H9 (cell line): Measurements from ENCODE around the gene ST8SIA5. TPM values are rescaled to one million over a fixed set of nuclear protein-coding genes. Genes with fewer than 3 reads are reported as not detected.

Experiments
- DNase-seq: peaks from one replicate; pipeline ENCODE4 v3.0.0-alpha.2; 2017
- H2AFZ ChIP-seq: one replicate; pipeline ENCODE4 v1.6.1; 2013; ENCODE audit warnings: mild to moderate bottlenecking, low read length, control low read depth, moderate library complexity
- H2AK5ac ChIP-seq: 2 replicates; pipeline ENCODE4 v1.6.1; 2013; ENCODE audit warnings: low read length, control low read depth, mixed read lengths; ENCODE audit not compliant: insufficient read length
- H2BK120ac ChIP-seq: one replicate; pipeline ENCODE4 v1.6.1; 2013; ENCODE audit warnings: low read depth, mild to moderate bottlenecking, low read length, control low read depth, inconsistent platforms; ENCODE audit not compliant: poor library complexity, severe bottlenecking
- H2BK12ac ChIP-seq: 2 replicates; pipeline ENCODE4 v1.6.1; 2013; ENCODE audit warnings: low read length, control low read depth, mixed read lengths, low read depth; ENCODE audit not compliant: insufficient read length
- H2BK15ac ChIP-seq: 2 replicates; pipeline ENCODE4 v1.6.1; 2013; ENCODE audit warnings: low read depth, low read length, control low read depth
- H2BK20ac ChIP-seq: one replicate; pipeline ENCODE4 v1.6.1; 2013; ENCODE audit warnings: low read depth, mild to moderate bottlenecking, low read length, control low read depth, inconsistent platforms; ENCODE audit not compliant: poor library complexity, severe bottlenecking
- H2BK5ac ChIP-seq: 2 replicates; pipeline ENCODE4 v1.6.1; 2013; ENCODE audit warnings: low read length, control low read depth, mixed read lengths; ENCODE audit not compliant: insufficient read length
- H3K14ac ChIP-seq: 2 replicates; pipeline ENCODE4 v1.6.1; 2013; ENCODE audit warnings: low read length, control low read depth; ENCODE audit not compliant: insufficient read depth
- H3K18ac ChIP-seq: 2 replicates; pipeline ENCODE4 v1.6.1; 2013; ENCODE audit warnings: low read depth, mild to moderate bottlenecking, mixed read lengths, low read length, control low read depth; ENCODE audit not compliant: insufficient read length
- H3K23ac ChIP-seq: 2 replicates; pipeline ENCODE4 v1.6.1; 2013; ENCODE audit warnings: low read length, control low read depth, mixed read lengths, low read depth; ENCODE audit not compliant: insufficient read length
- H3K23me2 ChIP-seq: 2 replicates; pipeline ENCODE4 v1.6.1; 2013; ENCODE audit warnings: low read depth, mild to moderate bottlenecking, mixed read lengths, low read length, control low read depth; ENCODE audit not compliant: insufficient read length, poor library complexity, severe bottlenecking
- H3K27ac ChIP-seq: 2 replicates; pipeline ENCODE4 v1.5.1; 2013; ENCODE audit warnings: low read length, control low read depth, mixed read lengths, low read depth; ENCODE audit not compliant: insufficient read length
- H3K27me3 ChIP-seq: 2 replicates; pipeline ENCODE4 v1.6.1; 2013; ENCODE audit warnings: low read length, control low read depth, inconsistent platforms; ENCODE audit not compliant: insufficient read depth
- H3K4ac ChIP-seq: 2 replicates; pipeline ENCODE4 v1.6.1; 2013; ENCODE audit warnings: low read depth, mild to moderate bottlenecking, control low read depth, inconsistent platforms, low read length, moderate library complexity
- H3K4me1 ChIP-seq: 2 replicates; pipeline ENCODE4 v1.6.1; 2013; ENCODE audit warnings: low read length, control low read depth, inconsistent platforms; ENCODE audit not compliant: insufficient read depth
- H3K4me2 ChIP-seq: 2 replicates; pipeline ENCODE4 v1.6.1; 2013; ENCODE audit warnings: low read length, control low read depth, mixed read lengths; ENCODE audit not compliant: insufficient read length, insufficient read depth
- H3K56ac ChIP-seq: 2 replicates; pipeline ENCODE4 v1.6.1; 2013; ENCODE audit warnings: low read depth, mild to moderate bottlenecking, mixed read lengths, low read length, control low read depth; ENCODE audit not compliant: insufficient read length
- H3K79me1 ChIP-seq: 2 replicates; pipeline ENCODE4 v1.6.1; 2013; ENCODE audit warnings: low read depth, mild to moderate bottlenecking, moderate library complexity, low read length, control low read depth, inconsistent platforms; ENCODE audit not compliant: insufficient read depth, poor library complexity, severe bottlenecking
- H3K79me2 ChIP-seq: 2 replicates; pipeline ENCODE4 v1.6.1; 2013; ENCODE audit warnings: low read length, control low read depth, inconsistent platforms; ENCODE audit not compliant: insufficient read depth
- H3K9ac ChIP-seq: 2 replicates; pipeline ENCODE4 v1.6.1; 2013; ENCODE audit warnings: low read length, control low read depth, mixed read lengths; ENCODE audit not compliant: insufficient read length; ENCODE audit errors: extremely low read depth
- H3K9me3 ChIP-seq: one replicate; pipeline ENCODE4 v1.6.1; 2013; ENCODE audit warnings: low read depth, low read length, inconsistent platforms; ENCODE audit not compliant: control insufficient read depth
- H3T11ph ChIP-seq: one replicate; pipeline ENCODE4 v1.6.1; 2013; ENCODE audit warnings: mild to moderate bottlenecking, low read length, control low read depth, inconsistent platforms
- H4K20me1 ChIP-seq: one replicate; pipeline ENCODE4 v1.6.1; 2013; ENCODE audit not compliant: control insufficient read depth, insufficient read length, insufficient read depth
- H4K5ac ChIP-seq: 2 replicates; pipeline ENCODE4 v1.6.1; 2013; ENCODE audit warnings: low read depth, mild to moderate bottlenecking, mixed read lengths, low read length, control low read depth; ENCODE audit not compliant: insufficient read length
- H4K8ac ChIP-seq: replicated peaks from 2 replicates; pipeline ENCODE4 v1.6.1; 2013; ENCODE audit warnings: low read length, control low read depth, mixed read lengths, low read depth; ENCODE audit not compliant: insufficient read length
- H4K91ac ChIP-seq: 2 replicates; pipeline ENCODE4 v1.6.1; 2013; ENCODE audit warnings: low read depth, mild to moderate bottlenecking, moderate library complexity, mixed read lengths, low read length, control low read depth; ENCODE audit not compliant: insufficient read length
- H3K27ac Mint-ChIP-seq, 3 experiments: 2 replicates in 2 of 3; 3 replicates in 1 of 3; pipeline ENCODE4 v1.8.0; 2020 to 2021; ENCODE audit warnings: mixed read lengths in 3 of 3, mild to moderate bottlenecking in 1 of 3, moderate library complexity in 1 of 3
- H3K27me3 Mint-ChIP-seq: 2 replicates; pipeline ENCODE4 v1.8.0; 2021; ENCODE audit warnings: low read depth, mild to moderate bottlenecking, moderate library complexity, mixed read lengths
- H3K36me3 Mint-ChIP-seq, 3 experiments: 2 replicates in 2 of 3; 3 replicates in 1 of 3; pipeline ENCODE4 v1.8.0; 2020 to 2021; ENCODE audit warnings: low read depth in 3 of 3, mixed read lengths in 3 of 3; ENCODE audit not compliant: insufficient read depth in 1 of 3
- H3K4me1 Mint-ChIP-seq, 2 experiments: 2 replicates each; pipeline ENCODE4 v1.8.0; 2020; ENCODE audit warnings: mixed read lengths in 2 of 2
- H3K4me3 Mint-ChIP-seq, 2 experiments: 2 replicates in 1 of 2; 3 replicates in 1 of 2; pipeline ENCODE4 v1.8.0; 2020 to 2021; ENCODE audit warnings: mild to moderate bottlenecking in 2 of 2, mixed read lengths in 2 of 2, moderate library complexity in 1 of 2
- H3K9me3 Mint-ChIP-seq, 2 experiments: 2 replicates in 1 of 2; 3 replicates in 1 of 2; pipeline ENCODE4 v1.8.0; 2020; ENCODE audit warnings: mild to moderate bottlenecking in 2 of 2, mixed read lengths in 2 of 2, moderate library complexity in 1 of 2
- CTCF ChIP-seq: fragments of 200-600 bp; sonication (generic); conservative IDR thresholded peaks from 3 replicates; pipeline ENCODE4 v1.8.0; 2021; ENCODE audit warnings: antibody characterized with exemption, mild to moderate bottlenecking
- whole genome bisulfite sequencing: extraction: QIAGEN DNeasy Blood & Tissue Kit; methylation state at CpG from one replicate; pipeline ENCODE4 v1.1.7; 2013; ENCODE audit warnings: missing lambda C conversion rate, low lambda C conversion rate, mixed read lengths; ENCODE audit not compliant: insufficient read length; ENCODE audit errors: extremely low coverage; 5-methylcytosine and 5-hydroxymethylcytosine counted together
- total RNA-seq: library from RNA; stranded (reverse); gene quantifications from 2 replicates; pipeline ENCODE4 v1.2.1, GENCODE V29; 2021

The ST8SIA5 gene
- total RNA-seq, 1 experiment from 2014 or later: 0.63 TPM

GRCh38 chr18:46761059-46761769 is 4.4 kb upstream of the ST8SIA5 start:
- no peak overlapping the region for H3K4ac ChIP-seq

More at GRCh38 chr18:46761059-46761769, 4.4 kb upstream of the ST8SIA5 start:
- Histone ChIP-seq H2BK15ac (no peak overlapping the region), H3K4me2 (no peak overlapping the region), H3K9me3 (no peaks in the 10 kb centered on the region), H3K79me2 (no peaks in the 10 kb centered on the region), H4K5ac (no peak overlapping the region), H3T11ph (no peak overlapping the region), H2BK20ac (no peak overlapping the region), H2BK12ac (no peak overlapping the region), H3K18ac (no peak overlapping the region), H3K14ac (no peak overlapping the region), H3K79me1 (no peaks in the 10 kb centered on the region), H2BK5ac (no peak overlapping the region), H4K20me1 (no peaks in the 10 kb centered on the region), H2AK5ac (no peak overlapping the region), H3K23ac (no peak overlapping the region), H4K8ac (no peak overlapping the region), H2AFZ (no peak overlapping the region), H2BK120ac (no peak overlapping the region), H3K27me3 (peaks cover 14% of the 10 kb centered on the region), H3K27ac (no peak overlapping the region), H3K4me1 (no peaks in the 10 kb centered on the region), H3K23me2 (peaks cover 13% of the 10 kb centered on the region), H3K56ac (no peak overlapping the region), H4K91ac (no peak overlapping the region), H3K9ac (no peak overlapping the region)
- Mint-ChIP-seq H3K9me3 (no peaks in the 10 kb centered on the region), H3K27ac (no peak overlapping the region), H3K4me1 (peaks cover 11 to 13% of the 10 kb centered on the region in 2 experiments), H3K36me3 (no peaks in the 10 kb centered on the region), H3K27me3 (peaks cover 71% of the 10 kb centered on the region), H3K4me3 (no peak overlapping the region)
- no peak for DNase-seq
- TF ChIP-seq CTCF: no peak
- WGBS: no CpG with 5 or more reads among the region's 2 CpGs
